ENCODE results near the gene MIER1. TPM values are rescaled to one million over a fixed set of nuclear protein-coding genes. Genes with fewer than 3 reads are reported as not detected.

Gene MIER1
- total RNA-seq, 1 donor from 2014 or later: 32.5 TPM

DNA sequence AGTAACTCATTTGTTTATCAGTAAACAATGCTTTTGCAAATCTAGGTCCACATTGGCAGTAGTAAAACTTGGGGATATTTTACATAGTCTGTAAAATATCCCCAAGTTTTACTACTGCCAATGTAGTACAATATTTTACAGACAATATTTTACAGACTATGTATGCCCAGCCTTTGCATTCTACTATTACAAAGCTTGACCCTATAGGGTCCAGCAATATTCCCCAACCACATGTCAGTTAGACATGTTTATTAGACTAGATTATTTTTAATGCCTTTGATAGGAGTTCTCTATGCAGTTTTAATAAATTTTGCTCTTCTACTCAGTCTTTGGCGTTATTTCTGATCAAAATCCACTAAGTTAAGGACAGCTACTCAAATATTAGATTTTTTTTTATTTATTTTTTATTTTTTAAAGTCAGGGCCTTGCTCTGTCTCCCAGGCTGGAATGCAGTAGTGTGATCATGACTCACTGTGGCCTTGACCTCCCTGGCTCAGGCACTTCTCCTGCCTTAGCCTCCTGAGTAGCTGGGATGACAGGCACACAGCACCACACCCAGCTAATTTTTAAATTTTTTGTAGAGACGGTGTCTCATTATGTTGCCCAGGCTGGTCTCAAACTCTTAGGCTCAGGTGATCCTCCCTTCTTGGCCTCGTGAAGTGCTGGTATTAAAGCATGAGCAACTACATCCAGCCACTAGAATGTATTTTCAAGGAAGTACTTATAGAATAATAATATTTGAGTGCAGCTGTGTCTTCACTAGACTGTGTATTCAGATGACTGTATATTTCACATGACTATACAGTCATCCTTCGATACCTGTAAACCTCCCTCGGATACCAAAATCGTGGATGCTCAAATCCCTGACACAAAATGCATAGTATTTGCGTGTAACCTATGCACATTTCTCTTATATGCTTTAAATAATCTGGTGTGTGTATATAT, 19.8 kb downstream of the MIER1 start:
- H3K4me3 Mint-ChIP-seq (ENCODE audit: low read depth): no peak overlapping the region
- no peak for DNase-seq (ENCODE audit: low spot score, unreplicated experiment)
- TF ChIP-seq, protein P1, sequence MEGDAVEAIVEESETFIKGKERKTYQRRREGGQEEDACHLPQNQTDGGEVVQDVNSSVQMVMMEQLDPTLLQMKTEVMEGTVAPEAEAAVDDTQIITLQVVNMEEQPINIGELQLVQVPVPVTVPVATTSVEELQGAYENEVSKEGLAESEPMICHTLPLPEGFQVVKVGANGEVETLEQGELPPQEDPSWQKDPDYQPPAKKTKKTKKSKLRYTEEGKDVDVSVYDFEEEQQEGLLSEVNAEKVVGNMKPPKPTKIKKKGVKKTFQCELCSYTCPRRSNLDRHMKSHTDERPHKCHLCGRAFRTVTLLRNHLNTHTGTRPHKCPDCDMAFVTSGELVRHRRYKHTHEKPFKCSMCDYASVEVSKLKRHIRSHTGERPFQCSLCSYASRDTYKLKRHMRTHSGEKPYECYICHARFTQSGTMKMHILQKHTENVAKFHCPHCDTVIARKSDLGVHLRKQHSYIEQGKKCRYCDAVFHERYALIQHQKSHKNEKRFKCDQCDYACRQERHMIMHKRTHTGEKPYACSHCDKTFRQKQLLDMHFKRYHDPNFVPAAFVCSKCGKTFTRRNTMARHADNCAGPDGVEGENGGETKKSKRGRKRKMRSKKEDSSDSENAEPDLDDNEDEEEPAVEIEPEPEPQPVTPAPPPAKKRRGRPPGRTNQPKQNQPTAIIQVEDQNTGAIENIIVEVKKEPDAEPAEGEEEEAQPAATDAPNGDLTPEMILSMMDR (IDR thresholded peaks at IDR 0.05; ENCODE audit: unreplicated experiment): no peak
- H3K27me3 Mint-ChIP-seq: no peaks in the 10 kb centered on the region
- H3K36me3 Mint-ChIP-seq (ENCODE audit: insufficient read depth): peaks cover 9% of the 10 kb centered on the region
- no peaks in the 10 kb centered on the region for H3K9me3 Mint-ChIP-seq (ENCODE audit: low read depth)
- H3K27ac Mint-ChIP-seq: no peak overlapping the region
- peaks cover 7% of the 10 kb centered on the region for H3K4me1 Mint-ChIP-seq (ENCODE audit: low read depth)

DNA sequence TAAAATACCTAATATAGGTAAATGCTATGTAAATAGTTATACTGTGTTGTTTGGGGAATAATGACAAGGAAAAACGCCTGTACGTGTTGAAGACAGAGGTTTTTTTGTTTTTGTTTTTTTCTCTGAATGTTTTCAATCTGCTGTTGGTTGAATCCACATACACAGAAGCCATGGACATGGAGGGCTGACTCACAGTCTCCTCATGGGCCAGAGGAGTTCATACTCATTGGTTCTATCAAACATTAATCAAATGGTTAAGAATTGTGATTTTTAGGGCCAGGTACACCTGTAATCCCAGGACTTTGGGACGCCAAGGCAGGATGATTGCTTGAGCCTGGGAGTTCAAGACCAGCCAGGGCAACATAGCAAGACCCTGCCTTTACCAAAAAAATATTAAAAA, 20.5 kb downstream of the MIER1 start:
- no peaks in the 10 kb centered on the region for H3K9me3 Mint-ChIP-seq (ENCODE audit: low read depth)
- TF ChIP-seq, protein P1 (IDR thresholded peaks at IDR 0.05; ENCODE audit: unreplicated experiment): no peak
- peaks cover 9% of the 10 kb centered on the region for H3K36me3 Mint-ChIP-seq (ENCODE audit: insufficient read depth)
- H3K4me1 Mint-ChIP-seq (ENCODE audit: low read depth): peaks cover 7% of the 10 kb centered on the region
- H3K27ac Mint-ChIP-seq: no peak overlapping the region
- H3K4me3 Mint-ChIP-seq (ENCODE audit: low read depth): no peak overlapping the region
- no peaks in the 10 kb centered on the region for H3K27me3 Mint-ChIP-seq
- DNase-seq (ENCODE audit: low spot score, unreplicated experiment): no peak

DNA sequence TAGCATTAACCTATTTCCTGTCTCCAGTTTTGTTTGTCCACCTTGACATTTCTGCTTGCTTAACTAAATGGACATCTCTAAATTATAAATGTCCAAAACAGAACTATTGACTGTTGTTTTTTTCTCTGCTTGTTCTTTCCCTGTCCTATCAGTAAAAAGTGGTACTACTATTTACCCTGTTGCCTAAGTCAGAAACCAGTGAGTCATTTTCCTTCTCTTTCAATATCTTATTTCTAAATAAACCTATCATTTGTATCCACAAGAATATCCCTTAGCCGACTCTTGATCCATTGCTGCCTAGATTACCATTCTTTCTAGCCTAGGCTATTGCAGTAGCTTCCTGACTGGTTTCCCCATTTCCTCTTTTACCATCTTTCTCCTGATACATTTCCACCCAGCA, 22.5 kb downstream of the MIER1 start:
- no peak overlapping the region for H3K4me3 Mint-ChIP-seq (ENCODE audit: low read depth)
- no peaks in the 10 kb centered on the region for H3K9me3 Mint-ChIP-seq (ENCODE audit: low read depth)
- TF ChIP-seq, protein P1 (IDR thresholded peaks at IDR 0.05; ENCODE audit: unreplicated experiment): no peak
- H3K27me3 Mint-ChIP-seq: no peaks in the 10 kb centered on the region
- H3K27ac Mint-ChIP-seq: peak overlapping the region; percentile 5
- DNase-seq (ENCODE audit: low spot score, unreplicated experiment): no peak
- peaks cover 7% of the 10 kb centered on the region for H3K4me1 Mint-ChIP-seq (ENCODE audit: low read depth)
- H3K36me3 Mint-ChIP-seq (ENCODE audit: insufficient read depth): peaks cover 9% of the 10 kb centered on the region

DNA sequence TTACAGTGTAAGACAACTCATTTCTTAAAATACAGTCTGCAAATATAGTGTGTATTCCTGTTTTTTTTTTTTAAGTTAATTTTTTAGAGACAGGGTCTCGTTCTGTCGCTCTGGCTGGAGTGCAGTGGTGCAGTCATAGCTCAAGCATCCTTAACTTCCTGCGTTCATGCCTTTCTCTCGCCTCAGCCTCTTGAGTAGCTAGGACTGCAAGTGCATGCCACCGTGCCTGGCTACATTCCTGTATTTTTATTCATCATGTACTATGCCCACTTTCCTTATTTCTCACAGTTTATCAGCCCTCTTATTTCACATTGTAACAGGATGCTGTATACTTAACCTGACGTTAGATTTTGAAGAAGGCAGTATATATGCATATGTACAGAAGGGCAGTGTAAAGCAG, 26.7 kb downstream of the MIER1 start:
- H3K4me3 Mint-ChIP-seq (ENCODE audit: low read depth): no peak overlapping the region
- no peak overlapping the region for H3K27ac Mint-ChIP-seq
- H3K27me3 Mint-ChIP-seq: no peaks in the 10 kb centered on the region
- DNase-seq (ENCODE audit: low spot score, unreplicated experiment): no peak
- H3K36me3 Mint-ChIP-seq (ENCODE audit: insufficient read depth): peaks cover 12% of the 10 kb centered on the region
- no peaks in the 10 kb centered on the region for H3K9me3 Mint-ChIP-seq (ENCODE audit: low read depth)
- H3K4me1 Mint-ChIP-seq (ENCODE audit: low read depth): peaks cover 5% of the 10 kb centered on the region
- TF ChIP-seq, protein P1 (IDR thresholded peaks at IDR 0.05; ENCODE audit: unreplicated experiment): no peak

DNA sequence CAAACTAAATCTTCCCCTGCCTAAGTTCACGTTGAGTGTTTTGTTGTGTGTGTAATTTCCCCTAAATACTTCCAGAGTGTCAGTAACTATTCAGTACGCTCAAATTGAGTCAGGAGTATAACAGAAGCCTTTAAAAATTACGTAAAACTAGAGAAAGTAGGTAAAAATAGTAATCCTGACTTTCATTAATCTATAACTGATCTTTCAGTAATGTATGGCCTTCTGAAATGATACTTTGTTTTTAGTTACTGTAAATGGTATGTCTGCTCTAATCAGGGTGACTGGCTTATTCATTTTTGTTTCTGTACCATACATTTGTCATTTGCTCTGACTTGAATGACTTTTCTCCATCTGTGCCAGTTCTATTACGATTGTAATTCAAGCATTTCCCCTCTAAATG, 29.4 kb downstream of the MIER1 start:
- Mint-ChIP-seq H3K27ac (no peak overlapping the region), H3K27me3 (no peaks in the 10 kb centered on the region), H3K4me1 (ENCODE audit: low read depth) (no peaks in the 10 kb centered on the region), H3K4me3 (ENCODE audit: low read depth) (no peak overlapping the region), H3K9me3 (ENCODE audit: low read depth) (no peaks in the 10 kb centered on the region), H3K36me3 (ENCODE audit: insufficient read depth) (peaks cover 11% of the 10 kb centered on the region)
- DNase-seq (ENCODE audit: low spot score, unreplicated experiment): no peak
- TF ChIP-seq, protein P1 (IDR thresholded peaks at IDR 0.05; ENCODE audit: unreplicated experiment): no peak
